ENCODE measurements around the gene VPS51. TPM values are rescaled to one million over a fixed set of nuclear protein-coding genes. Genes with fewer than 3 reads are reported as not detected.

VPS51 gene
- total RNA-seq, 2 experiments from 2014 or later, result 119 to 214 TPM

- BruUV-seq (replicated peaks), result TSS peak; percentile 85
- H3K4me2 ChIP-seq (ENCODE audit: low read length), result peak within 1 kb of the TSS; percentile 87
- peak within 1 kb of the TSS; percentile 95 for H3K4me3 ChIP-seq (ENCODE audit: low read depth, low read length, poor library complexity, severe bottlenecking)
- DNase-seq (ENCODE audit: low spot score), result peak; percentile 99
- intact Hi-C loops (cut with micrococcal nuclease; ENCODE audit: unreplicated experiment), result loop anchor here (1.0 kb wide), 1 partner anchor 10 kb away; no protein-coding TSS in a partner anchor
- ChIA-PET CTCF (ENCODE audit: unreplicated experiment) (interaction anchor here (0.6 to 2.0 kb wide), 2 partner anchors 10 to 58 kb away, joined by 4 to 5 read pairs; partner anchors contain the start of gene TM7SF2), POLR2A (interaction anchor here (0.5 to 4.0 kb wide), 10 partner anchors 11 to 726 kb away, joined by 3 to 47 read pairs (median 5); partner anchors contain the start of genes CAPN1 and SYVN1)
- H3K36me3 ChIP-seq (ENCODE audit: insufficient read depth, low read length), result peaks cover 76% of the 10 kb centered on the region
- TF ChIP-seq EZH2phosphoT487 (IDR thresholded peaks at IDR 0.05; ENCODE audit: borderline replicate concordance, low read depth, low read length) (no peak), CTCF (conservative IDR thresholded peaks at IDR 0.05; ENCODE audit: low read length) (no peak)
- no peaks in the 10 kb centered on the region for H3K9me2 ChIP-seq (ENCODE audit: insufficient read depth, low read length)
- H3K79me2 ChIP-seq (ENCODE audit: insufficient read depth, low read depth, low read length), result peaks cover 64% of the 10 kb centered on the region
- peaks cover 17% of the 10 kb centered on the region; the same call in 1 of the 2 replicates for H4K20me1 ChIP-seq (ENCODE audit: insufficient read depth, low read length)
- peak within 1 kb of the TSS; percentile 78 for H3K27ac ChIP-seq (ENCODE audit: low read depth, low read length, poor library complexity, severe bottlenecking)
- no peaks in the 10 kb centered on the region for H3K9me3 ChIP-seq (ENCODE audit: low read length)
- H3K4me1 ChIP-seq (ENCODE audit: insufficient read depth, low read length, poor library complexity, severe bottlenecking), result peaks cover 53% of the 10 kb centered on the region
- peak within 1 kb of the TSS; percentile 11; the same call in 1 of the 2 replicates for H2AFZ ChIP-seq (ENCODE audit: low read length)
These were observed 26.1 kb downstream of the VPS51 start, which contains the start of the genes FAU and MRPL49 for GRCh38 chr11:65121865-65122696. TSS of gene FAU (minus strand) at chr11:65122134. CDS start at chr11:65121813, 321 bp downstream. TSS of gene MRPL49 (plus strand) at chr11:65122321. CDS start at chr11:65122347, 26 bp downstream.

DNA sequence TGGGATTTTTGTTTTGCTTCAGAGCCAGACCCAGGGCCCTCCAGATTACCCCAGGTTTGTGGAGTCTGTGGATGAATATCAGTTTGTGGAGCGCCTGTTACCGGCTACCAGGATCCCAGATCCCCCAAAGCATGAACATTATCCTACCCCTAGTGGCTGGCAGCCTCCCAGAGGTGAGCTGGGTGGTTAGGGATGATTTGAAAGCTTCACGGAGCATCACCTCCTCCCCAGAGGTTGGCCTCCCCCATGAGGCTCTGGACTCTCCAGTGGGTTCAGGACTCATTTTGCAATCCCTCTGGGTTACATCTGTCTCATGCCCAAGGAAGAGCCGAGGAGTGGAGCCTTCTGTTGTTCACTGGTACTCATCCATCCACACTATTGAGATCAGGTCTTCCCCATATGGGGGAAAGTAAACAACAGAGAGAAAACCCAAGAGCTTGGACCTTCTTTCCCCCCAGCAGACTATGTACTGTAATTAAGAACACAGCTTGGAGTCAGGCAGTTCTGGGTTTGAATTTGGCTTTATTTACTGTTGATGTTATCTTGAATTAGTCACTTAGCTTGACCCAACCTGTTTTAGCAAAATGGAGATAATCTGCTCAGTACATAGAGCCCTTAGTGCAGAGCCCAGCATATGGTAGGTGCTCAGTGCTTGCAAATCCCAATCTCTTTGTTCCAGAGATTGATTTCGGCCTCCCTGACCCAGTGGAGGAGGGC lies 28.6 kb downstream of the VPS51 start:
- TF ChIP-seq EZH2phosphoT487 (IDR thresholded peaks at IDR 0.05; ENCODE audit: borderline replicate concordance, low read depth, low read length) (no peak), CTCF (conservative IDR thresholded peaks at IDR 0.05; ENCODE audit: low read length) (no peak)
- Histone ChIP-seq H2AFZ (ENCODE audit: low read length) (no peak overlapping the region), H3K4me3 (ENCODE audit: low read depth, low read length, poor library complexity, severe bottlenecking) (no peak overlapping the region), H3K36me3 (ENCODE audit: insufficient read depth, low read length) (peaks cover 82% of the 10 kb centered on the region), H3K4me2 (ENCODE audit: low read length) (peak overlapping the region; percentile 34), H4K20me1 (ENCODE audit: insufficient read depth, low read length) (peaks cover 17% of the 10 kb centered on the region; the same call in 1 of the 2 replicates), H3K27ac (ENCODE audit: low read depth, low read length, poor library complexity, severe bottlenecking) (peak overlapping the region; percentile 29), H3K9me3 (ENCODE audit: low read length) (no peaks in the 10 kb centered on the region), H3K9me2 (ENCODE audit: insufficient read depth, low read length) (no peaks in the 10 kb centered on the region), H3K79me2 (ENCODE audit: insufficient read depth, low read depth, low read length) (peaks cover 59% of the 10 kb centered on the region), H3K4me1 (ENCODE audit: insufficient read depth, low read length, poor library complexity, severe bottlenecking) (peaks cover 53% of the 10 kb centered on the region)
- intact Hi-C loops (cut with micrococcal nuclease; ENCODE audit: unreplicated experiment), result no loop called here
- ChIA-PET CTCF (ENCODE audit: unreplicated experiment) (interaction anchor here (0.5 kb wide), 1 partner anchor 212 kb away, joined by 3 read pairs; no protein-coding TSS in a partner anchor), POLR2A (interaction anchor here (1.3 kb wide), 1 partner anchor 10 kb away, joined by 3 read pairs; no protein-coding TSS in a partner anchor)
- TSS peak; percentile 11 for BruUV-seq (replicated peaks)
- no peak for DNase-seq (ENCODE audit: low spot score)

Measured in OCI-LY7 (cell line).